ENCODE measurements around the gene COL8A1. TPM values are rescaled to one million over a fixed set of nuclear protein-coding genes. Genes with fewer than 3 reads are reported as not detected.

The COL8A1 gene
- total RNA-seq, 1 experiment from 2014 or later: not detected

GRCh38 chr3:99659951-99660350 is 21.6 kb downstream of the COL8A1 start:
- in situ Hi-C loops (cut with HindIII; ENCODE audit: low pct_unique_long_range_greater_than_20kb, low sequenced_read_pairs): no loop called here
- DNase-seq (ENCODE audit: low read depth, low spot score): no peak

GRCh38 chr3:99662838-99663570 is 24.6 kb downstream of the COL8A1 start:
- in situ Hi-C loops (cut with HindIII; ENCODE audit: low pct_unique_long_range_greater_than_20kb, low sequenced_read_pairs): no loop called here
- no peak for DNase-seq (ENCODE audit: low read depth, low spot score)

GRCh38 chr3:99663977-99664376 is 25.6 kb downstream of the COL8A1 start:
- in situ Hi-C loops (cut with HindIII; ENCODE audit: low pct_unique_long_range_greater_than_20kb, low sequenced_read_pairs): no loop called here
- peak; percentile 72 for DNase-seq (ENCODE audit: low read depth, low spot score)

DNA sequence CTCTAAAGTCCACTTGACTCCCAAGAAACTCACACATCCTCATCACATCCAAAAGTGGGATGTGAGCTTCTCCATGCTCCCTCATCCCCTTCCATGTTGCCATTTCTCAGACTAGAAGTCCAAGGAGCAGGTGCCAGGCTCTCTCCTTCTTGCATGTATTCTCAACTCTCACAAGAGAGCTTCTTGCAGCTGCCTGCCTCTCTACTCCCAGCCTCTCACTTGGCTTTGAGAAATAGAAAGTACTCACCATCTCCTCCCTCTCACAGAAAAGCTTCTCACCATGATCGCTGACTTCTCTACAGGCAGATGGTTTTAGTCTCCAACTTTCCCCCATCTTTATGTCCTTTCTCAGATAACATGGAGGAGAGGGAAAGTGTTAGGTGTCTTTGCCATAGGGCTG is 26.6 kb downstream of the COL8A1 start:
- no peak for DNase-seq (ENCODE audit: low read depth, low spot score)
- in situ Hi-C loops (cut with HindIII; ENCODE audit: low pct_unique_long_range_greater_than_20kb, low sequenced_read_pairs): no loop called here

DNA sequence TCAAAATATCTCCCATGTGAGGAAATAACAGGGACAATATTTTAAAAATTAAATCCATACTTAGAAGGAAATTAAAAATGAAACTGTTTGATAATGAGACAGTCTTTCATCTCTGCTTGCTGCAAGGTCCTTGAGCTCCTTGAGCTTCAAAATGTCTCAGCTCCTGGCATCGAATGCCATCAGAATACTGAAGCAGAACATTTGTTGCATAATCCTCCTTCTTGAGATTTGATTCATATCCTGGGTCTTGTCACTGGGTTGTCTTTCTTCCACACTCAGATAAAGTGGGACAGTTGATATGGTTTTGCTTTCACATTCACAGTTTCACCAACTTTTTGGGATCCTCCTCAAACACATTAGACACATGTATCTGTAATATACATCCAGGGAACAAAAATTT is 27.8 kb downstream of the COL8A1 start:
- in situ Hi-C loops (cut with HindIII; ENCODE audit: low pct_unique_long_range_greater_than_20kb, low sequenced_read_pairs): no loop called here
- no peak for DNase-seq (ENCODE audit: low read depth, low spot score)

- in situ Hi-C loops (cut with HindIII; ENCODE audit: low pct_unique_long_range_greater_than_20kb, low sequenced_read_pairs): no loop called here
- DNase-seq (ENCODE audit: low read depth, low spot score): no peak
These were observed 29.6 kb downstream of the COL8A1 start for GRCh38 chr3:99668044-99668443.

- in situ Hi-C loops (cut with HindIII; ENCODE audit: low pct_unique_long_range_greater_than_20kb, low sequenced_read_pairs): no loop called here
- no peak for DNase-seq (ENCODE audit: low read depth, low spot score)
These were observed 31.6 kb downstream of the COL8A1 start for GRCh38 chr3:99669879-99670555.

- DNase-seq (ENCODE audit: low read depth, low spot score): no peak
- in situ Hi-C loops (cut with HindIII; ENCODE audit: low pct_unique_long_range_greater_than_20kb, low sequenced_read_pairs): no loop called here
These were observed 32.2 kb downstream of the COL8A1 start for GRCh38 chr3:99670556-99670950.

DNA sequence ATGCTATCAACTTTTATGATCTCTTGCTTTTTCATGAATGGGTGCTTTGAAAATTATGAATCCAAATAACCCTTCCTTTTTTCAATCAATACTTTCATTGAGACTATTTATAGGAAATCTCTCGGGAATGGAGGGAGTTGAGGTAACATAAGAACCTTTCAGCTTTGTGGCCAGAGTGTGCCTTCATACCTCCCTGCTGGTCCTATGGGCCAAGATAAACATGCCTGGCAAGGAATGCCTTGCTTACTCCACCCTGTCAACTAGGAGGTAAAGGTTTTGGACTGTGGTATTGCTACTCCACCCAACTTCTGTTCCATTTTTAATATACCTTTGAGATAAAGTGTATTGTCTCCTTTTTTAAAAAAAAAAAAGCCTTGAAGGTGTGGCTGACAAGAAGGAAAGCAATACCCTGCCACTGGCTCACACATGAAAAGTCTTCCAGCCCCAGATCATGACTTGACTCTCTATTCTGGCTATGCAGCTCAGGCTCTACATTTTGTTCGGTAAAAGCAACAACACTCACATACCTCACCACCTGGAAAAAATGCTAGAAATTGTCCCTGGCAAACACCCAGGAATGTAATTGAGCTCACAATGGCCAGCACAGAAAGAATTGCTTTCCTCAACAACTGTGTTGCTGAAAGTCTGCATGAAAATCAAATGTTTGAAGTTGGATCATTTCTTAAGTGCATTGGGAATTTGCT is 35.8 kb downstream of the COL8A1 start:
- in situ Hi-C loops (cut with HindIII; ENCODE audit: low pct_unique_long_range_greater_than_20kb, low sequenced_read_pairs): no loop called here
- DNase-seq (ENCODE audit: low read depth, low spot score): peak; percentile 86

DNA sequence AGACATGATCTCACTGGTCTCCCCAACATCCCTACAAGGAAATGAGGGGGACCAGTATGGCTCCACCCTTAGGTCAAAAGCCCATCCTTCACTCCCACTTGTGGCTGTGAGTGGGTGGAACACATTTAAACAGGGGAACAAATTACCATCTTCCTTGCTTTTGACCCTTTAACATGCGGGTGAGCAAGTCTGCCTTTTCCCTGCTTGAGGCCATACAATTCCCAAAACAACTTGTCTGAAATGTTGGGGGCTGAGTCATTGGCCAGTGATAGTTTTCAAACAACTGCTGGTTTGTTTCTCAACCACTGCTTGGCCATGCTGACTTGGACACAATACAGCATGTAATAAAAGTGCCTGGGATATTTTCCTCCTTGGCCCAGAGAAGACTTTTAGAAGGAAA is 39.6 kb downstream of the COL8A1 start:
- in situ Hi-C loops (cut with HindIII; ENCODE audit: low pct_unique_long_range_greater_than_20kb, low sequenced_read_pairs): no loop called here
- DNase-seq (ENCODE audit: low read depth, low spot score): peak; percentile 89

- in situ Hi-C loops (cut with HindIII; ENCODE audit: low pct_unique_long_range_greater_than_20kb, low sequenced_read_pairs): no loop called here
- DNase-seq (ENCODE audit: low read depth, low spot score): no peak
These were observed 40.5 kb downstream of the COL8A1 start for GRCh38 chr3:99678896-99679295.

DNA sequence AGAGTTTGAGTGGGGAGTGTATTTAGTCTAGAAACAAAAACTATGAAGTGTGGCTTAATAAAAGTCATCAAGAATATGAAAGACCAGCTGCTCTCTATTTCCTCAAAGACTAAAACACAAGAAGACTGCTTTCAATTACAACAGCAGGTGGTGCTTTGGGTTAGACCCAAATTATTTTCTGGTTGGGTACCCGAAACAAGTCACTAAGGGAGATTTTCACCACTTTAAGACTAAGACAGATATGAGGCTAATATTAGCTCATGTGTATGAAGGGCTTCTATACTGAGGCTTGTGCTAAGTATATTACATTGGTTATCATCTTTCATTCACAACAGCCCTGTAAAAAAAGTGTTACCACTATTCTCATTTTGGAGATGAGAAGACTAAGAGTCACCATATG is 43.1 kb downstream of the COL8A1 start:
- DNase-seq (ENCODE audit: low read depth, low spot score): no peak
- in situ Hi-C loops (cut with HindIII; ENCODE audit: low pct_unique_long_range_greater_than_20kb, low sequenced_read_pairs): no loop called here

GRCh38 chr3:99681976-99682375 is 43.6 kb downstream of the COL8A1 start:
- in situ Hi-C loops (cut with HindIII; ENCODE audit: low pct_unique_long_range_greater_than_20kb, low sequenced_read_pairs): no loop called here
- no peak for DNase-seq (ENCODE audit: low read depth, low spot score)

GRCh38 chr3:99683465-99683864 is 45.1 kb downstream of the COL8A1 start:
- in situ Hi-C loops (cut with HindIII; ENCODE audit: low pct_unique_long_range_greater_than_20kb, low sequenced_read_pairs): no loop called here

DNA sequence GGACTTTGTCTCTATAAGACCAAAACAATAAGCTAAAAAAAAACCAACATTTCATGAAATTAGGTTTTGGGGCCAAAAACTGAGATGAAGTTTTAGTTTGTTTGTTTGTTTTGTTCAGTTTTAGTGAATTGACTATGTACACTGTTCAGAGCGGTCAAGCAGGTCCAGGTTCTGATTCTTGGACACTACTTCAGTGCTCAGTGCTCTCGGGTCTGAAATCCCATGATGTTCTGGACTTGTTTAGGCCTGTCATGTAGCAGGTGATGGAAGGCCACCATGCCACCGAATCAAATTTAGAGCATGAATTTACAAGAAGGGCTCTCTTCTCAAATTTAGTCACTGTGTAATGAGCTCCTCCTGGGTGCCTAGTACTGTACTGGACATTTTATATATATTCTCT is 45.5 kb downstream of the COL8A1 start:
- DNase-seq (ENCODE audit: low read depth, low spot score): no peak
- in situ Hi-C loops (cut with HindIII; ENCODE audit: low pct_unique_long_range_greater_than_20kb, low sequenced_read_pairs): no loop called here

More at GRCh38 chr3:99683465-99683864, 45.1 kb downstream of the COL8A1 start:
- DNase-seq (ENCODE audit: low read depth, low spot score): no peak

DNA sequence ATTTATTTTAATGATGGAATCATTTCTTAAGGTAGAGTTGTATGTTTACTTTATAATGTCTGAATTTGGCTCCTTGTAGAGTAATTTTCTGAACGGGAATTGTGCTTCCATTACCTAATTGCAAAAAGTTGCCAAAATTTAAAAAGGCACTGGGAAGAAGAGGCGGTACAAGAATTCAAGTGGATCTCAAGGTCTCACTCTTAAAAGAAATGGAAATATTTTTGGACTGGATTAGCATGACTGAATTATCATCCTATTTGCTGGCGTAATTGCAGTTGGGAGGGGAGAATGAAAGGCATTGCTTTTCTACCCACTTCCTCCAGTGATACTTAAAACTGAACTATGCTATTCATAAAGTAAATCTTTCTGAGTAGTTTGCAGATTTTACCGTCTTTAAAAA is 46.2 kb downstream of the COL8A1 start:
- DNase-seq (ENCODE audit: low read depth, low spot score): no peak
- in situ Hi-C loops (cut with HindIII; ENCODE audit: low pct_unique_long_range_greater_than_20kb, low sequenced_read_pairs): no loop called here

DNA sequence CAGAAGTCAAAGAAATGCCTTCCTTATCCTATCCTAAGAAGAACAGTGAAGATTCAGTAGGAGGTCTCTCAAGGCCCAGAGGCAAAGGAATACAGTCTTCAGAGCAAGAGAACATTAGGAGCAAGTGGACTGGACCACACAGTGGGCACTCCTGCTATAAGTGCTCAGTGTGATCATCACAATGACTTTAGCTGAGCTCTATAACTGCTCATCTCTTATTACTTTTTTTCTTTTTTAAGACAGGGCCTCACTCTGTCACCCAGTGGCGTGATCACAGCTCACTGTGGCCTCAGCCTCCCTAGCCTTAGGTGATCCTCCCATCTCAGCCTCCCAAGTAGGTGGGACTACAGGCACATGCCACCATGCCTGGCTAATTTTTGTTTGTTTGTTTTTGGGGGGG is 48.1 kb downstream of the COL8A1 start:
- in situ Hi-C loops (cut with HindIII; ENCODE audit: low pct_unique_long_range_greater_than_20kb, low sequenced_read_pairs): no loop called here
- DNase-seq (ENCODE audit: low read depth, low spot score): no peak

- peak; percentile 82 for DNase-seq (ENCODE audit: low read depth, low spot score)
- in situ Hi-C loops (cut with HindIII; ENCODE audit: low pct_unique_long_range_greater_than_20kb, low sequenced_read_pairs): no loop called here
These were observed 48.7 kb downstream of the COL8A1 start for GRCh38 chr3:99686955-99687612.
